Endothelial cell of coronary artery (primary cell): Measurements from ENCODE around the gene HPN. TPM values are rescaled to one million over a fixed set of nuclear protein-coding genes. Genes with fewer than 3 reads are reported as not detected.

Experiments used
- total RNA-seq: library from RNA; depleted of rRNA; stranded (reverse); fragments of >200 nt; gene quantifications from 2 replicates; pipeline ENCODE4 v1.2.3, GENCODE V29; 2014

Gene HPN
- total RNA-seq, result not detected in 2 replicates

GRCh38 chr19:35041548-35042055, at the start of gene HPN:
Gene HPN (plus strand): TSS chr19:35041721. CDS start chr19:35042507, 786 bp downstream.

GRCh38 chr19:34999498-35000337, 41.8 kb upstream of the HPN start, which contains the start of gene GRAMD1A:
Gene GRAMD1A (plus strand): TSS chr19:35000323. CDS start chr19:35000479, 156 bp downstream.

GRCh38 chr19:35030257-35031071, 11.1 kb upstream of the HPN start, which contains the start of gene SCN1B:
Gene SCN1B (plus strand): TSS chr19:35030470. CDS start chr19:35030821, 351 bp downstream.

DNA sequence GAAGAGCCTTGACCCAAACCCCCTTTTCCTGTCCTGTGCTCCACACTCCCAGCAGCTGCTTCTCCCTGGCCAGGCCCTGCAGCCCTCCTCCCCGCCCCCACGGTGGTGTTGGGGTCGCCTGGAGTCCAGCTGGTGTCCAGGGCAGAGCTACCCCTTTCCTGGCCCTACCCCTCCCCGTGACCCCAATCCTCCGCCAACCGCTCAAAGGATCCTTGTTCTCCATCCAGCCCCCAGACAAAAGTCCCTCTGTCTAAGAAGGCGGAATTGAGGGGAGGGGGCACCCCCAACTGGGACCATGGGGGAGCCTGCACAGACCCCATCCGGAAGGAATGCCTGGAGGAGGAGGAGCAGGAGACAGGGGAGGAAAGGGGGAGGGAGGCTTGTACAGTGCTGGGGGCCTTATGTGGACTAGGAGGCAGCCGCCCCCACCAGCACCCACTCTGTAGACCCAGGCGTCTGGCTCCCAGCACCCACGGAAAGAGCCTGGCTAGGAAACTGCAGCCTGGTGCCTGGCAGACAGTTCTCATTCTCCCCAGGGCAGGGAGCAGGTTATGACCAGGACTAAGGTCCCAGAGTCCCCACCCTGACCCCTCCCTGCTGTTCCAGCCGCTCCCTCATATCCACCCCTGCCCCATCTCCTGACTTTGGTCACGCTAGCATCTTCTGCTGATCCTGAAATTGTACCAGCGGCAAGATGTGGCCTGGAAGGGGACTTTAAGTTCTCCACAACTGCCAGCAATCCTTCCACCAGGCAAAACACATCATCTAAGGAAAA, 73.8 kb downstream of the HPN start, which contains the start of gene FXYD3:
Gene FXYD3 (plus strand): TSS at position 647 of the 775 bp plus-strand sequence. CDS start 3,554 bp downstream, outside the sequence.

Other genes starting within 250 kb of the HPN start
- gene ZNF30, start 114.8 kb upstream of the HPN start, total RNA-seq, result 3.5 and 4.2 TPM in 2 replicates
- 24.8 and 34.3 TPM in 2 replicates for gene ZNF792, start 77.5 kb upstream of the HPN start, total RNA-seq
- 33.4 and 57.0 TPM in 2 replicates for gene GRAMD1A, start 41.4 kb upstream of the HPN start, total RNA-seq
- 7.6 and 8.1 TPM in 2 replicates for gene SCN1B, start 11.3 kb upstream of the HPN start, total RNA-seq
- gene FXYD3, start 74.1 kb downstream of the HPN start, total RNA-seq, result not detected in 2 replicates
- gene LGI4, start 93.3 kb downstream of the HPN start, total RNA-seq, result 0.09 TPM in 1 of 2 replicates, not detected in the other
- gene FXYD1, start 97.1 kb downstream of the HPN start, total RNA-seq, result not detected in 2 replicates
- gene FXYD7, start 101.5 kb downstream of the HPN start, total RNA-seq, result not detected in 2 replicates
- gene FXYD5, start 113.0 kb downstream of the HPN start, total RNA-seq, result 25.6 and 28.0 TPM in 2 replicates
- not detected in 2 replicates for gene FAM187B, start 187.0 kb downstream of the HPN start, total RNA-seq
- gene LSR, start 207.3 kb downstream of the HPN start, total RNA-seq, result 0.19 and 0.27 TPM in 2 replicates
- 39.9 and 49.2 TPM in 2 replicates for gene USF2, start 227.2 kb downstream of the HPN start, total RNA-seq
- gene HAMP, start 240.8 kb downstream of the HPN start, total RNA-seq, result under 0.01 and 0.09 TPM in 2 replicates